PFSK-1 (cell line): ENCODE data around the gene HDHD5.

Source experiments
- FOXP2 ChIP-seq: optimal IDR thresholded peaks from 2 replicates; pipeline ENCODE3; 2011; ENCODE audit warnings: borderline replicate concordance, control low read depth, inconsistent platforms; ENCODE audit not compliant: insufficient read depth; ENCODE audit errors: extremely low read length, extremely low read depth
- POLR2AphosphoS5 ChIP-seq: IDR thresholded peaks from 2 replicates; pipeline ENCODE4 v1.6.1; 2012; ENCODE audit warnings: low read depth, mild to moderate bottlenecking, control low read depth, low read length, moderate library complexity
- SIN3A ChIP-seq: IDR thresholded peaks from 2 replicates; pipeline ENCODE4 v1.6.1; 2012; ENCODE audit warnings: mild to moderate bottlenecking, low read length, moderate library complexity, borderline replicate concordance; ENCODE audit not compliant: insufficient read depth

DNA sequence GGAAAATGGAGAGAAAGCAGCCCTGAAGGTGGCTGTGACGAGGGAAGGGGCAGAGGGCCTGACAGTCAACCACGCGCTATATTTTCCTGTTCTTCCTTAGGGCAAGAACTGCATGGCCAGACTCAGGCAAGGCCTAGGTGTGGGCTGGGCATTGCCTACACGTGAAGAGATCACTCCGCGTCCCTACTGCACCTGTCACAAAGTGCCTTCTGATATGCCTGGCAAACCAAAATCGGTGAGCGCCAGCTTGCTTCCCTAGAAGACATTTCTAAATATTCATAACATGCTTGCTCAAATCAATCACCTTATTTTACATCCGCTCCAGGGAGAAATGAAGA, 44.2 kb downstream of the HDHD5 start:
- no peak for TF ChIP-seq FOXP2
- TF ChIP-seq SIN3A, result no peak
- TF ChIP-seq POLR2AphosphoS5, result no peak
